H9 (cell line): ENCODE results near the gene BACH2. TPM values are rescaled to one million over a fixed set of nuclear protein-coding genes. Genes with fewer than 3 reads are reported as not detected.

Source experiments
- DNase-seq: peaks from one replicate; pipeline ENCODE4 v3.0.0-alpha.2; 2017
- H2AFZ ChIP-seq: one replicate; pipeline ENCODE4 v1.6.1; 2013; ENCODE audit warnings: mild to moderate bottlenecking, low read length, control low read depth, moderate library complexity
- H2AK5ac ChIP-seq: 2 replicates; pipeline ENCODE4 v1.6.1; 2013; ENCODE audit warnings: low read length, control low read depth, mixed read lengths; ENCODE audit not compliant: insufficient read length
- H2BK120ac ChIP-seq: one replicate; pipeline ENCODE4 v1.6.1; 2013; ENCODE audit warnings: low read depth, mild to moderate bottlenecking, low read length, control low read depth, inconsistent platforms; ENCODE audit not compliant: poor library complexity, severe bottlenecking
- H2BK12ac ChIP-seq: 2 replicates; pipeline ENCODE4 v1.6.1; 2013; ENCODE audit warnings: low read length, control low read depth, mixed read lengths, low read depth; ENCODE audit not compliant: insufficient read length
- H2BK15ac ChIP-seq: 2 replicates; pipeline ENCODE4 v1.6.1; 2013; ENCODE audit warnings: low read depth, low read length, control low read depth
- H2BK20ac ChIP-seq: one replicate; pipeline ENCODE4 v1.6.1; 2013; ENCODE audit warnings: low read depth, mild to moderate bottlenecking, low read length, control low read depth, inconsistent platforms; ENCODE audit not compliant: poor library complexity, severe bottlenecking
- H2BK5ac ChIP-seq: 2 replicates; pipeline ENCODE4 v1.6.1; 2013; ENCODE audit warnings: low read length, control low read depth, mixed read lengths; ENCODE audit not compliant: insufficient read length
- H3K14ac ChIP-seq: 2 replicates; pipeline ENCODE4 v1.6.1; 2013; ENCODE audit warnings: low read length, control low read depth; ENCODE audit not compliant: insufficient read depth
- H3K18ac ChIP-seq: 2 replicates; pipeline ENCODE4 v1.6.1; 2013; ENCODE audit warnings: low read depth, mild to moderate bottlenecking, mixed read lengths, low read length, control low read depth; ENCODE audit not compliant: insufficient read length
- H3K23ac ChIP-seq: 2 replicates; pipeline ENCODE4 v1.6.1; 2013; ENCODE audit warnings: low read length, control low read depth, mixed read lengths, low read depth; ENCODE audit not compliant: insufficient read length
- H3K23me2 ChIP-seq: 2 replicates; pipeline ENCODE4 v1.6.1; 2013; ENCODE audit warnings: low read depth, mild to moderate bottlenecking, mixed read lengths, low read length, control low read depth; ENCODE audit not compliant: insufficient read length, poor library complexity, severe bottlenecking
- H3K27ac ChIP-seq: 2 replicates; pipeline ENCODE4 v1.5.1; 2013; ENCODE audit warnings: low read length, control low read depth, mixed read lengths, low read depth; ENCODE audit not compliant: insufficient read length
- H3K27me3 ChIP-seq: 2 replicates; pipeline ENCODE4 v1.6.1; 2013; ENCODE audit warnings: low read length, control low read depth, inconsistent platforms; ENCODE audit not compliant: insufficient read depth
- H3K4ac ChIP-seq: 2 replicates; pipeline ENCODE4 v1.6.1; 2013; ENCODE audit warnings: low read depth, mild to moderate bottlenecking, control low read depth, inconsistent platforms, low read length, moderate library complexity
- H3K4me1 ChIP-seq: 2 replicates; pipeline ENCODE4 v1.6.1; 2013; ENCODE audit warnings: low read length, control low read depth, inconsistent platforms; ENCODE audit not compliant: insufficient read depth
- H3K4me2 ChIP-seq: 2 replicates; pipeline ENCODE4 v1.6.1; 2013; ENCODE audit warnings: low read length, control low read depth, mixed read lengths; ENCODE audit not compliant: insufficient read length, insufficient read depth
- H3K56ac ChIP-seq: 2 replicates; pipeline ENCODE4 v1.6.1; 2013; ENCODE audit warnings: low read depth, mild to moderate bottlenecking, mixed read lengths, low read length, control low read depth; ENCODE audit not compliant: insufficient read length
- H3K79me1 ChIP-seq: 2 replicates; pipeline ENCODE4 v1.6.1; 2013; ENCODE audit warnings: low read depth, mild to moderate bottlenecking, moderate library complexity, low read length, control low read depth, inconsistent platforms; ENCODE audit not compliant: insufficient read depth, poor library complexity, severe bottlenecking
- H3K79me2 ChIP-seq: 2 replicates; pipeline ENCODE4 v1.6.1; 2013; ENCODE audit warnings: low read length, control low read depth, inconsistent platforms; ENCODE audit not compliant: insufficient read depth
- H3K9ac ChIP-seq: 2 replicates; pipeline ENCODE4 v1.6.1; 2013; ENCODE audit warnings: low read length, control low read depth, mixed read lengths; ENCODE audit not compliant: insufficient read length; ENCODE audit errors: extremely low read depth
- H3K9me3 ChIP-seq: one replicate; pipeline ENCODE4 v1.6.1; 2013; ENCODE audit warnings: low read depth, low read length, inconsistent platforms; ENCODE audit not compliant: control insufficient read depth
- H3T11ph ChIP-seq: one replicate; pipeline ENCODE4 v1.6.1; 2013; ENCODE audit warnings: mild to moderate bottlenecking, low read length, control low read depth, inconsistent platforms
- H4K20me1 ChIP-seq: one replicate; pipeline ENCODE4 v1.6.1; 2013; ENCODE audit not compliant: control insufficient read depth, insufficient read length, insufficient read depth
- H4K5ac ChIP-seq: 2 replicates; pipeline ENCODE4 v1.6.1; 2013; ENCODE audit warnings: low read depth, mild to moderate bottlenecking, mixed read lengths, low read length, control low read depth; ENCODE audit not compliant: insufficient read length
- H4K8ac ChIP-seq: replicated peaks from 2 replicates; pipeline ENCODE4 v1.6.1; 2013; ENCODE audit warnings: low read length, control low read depth, mixed read lengths, low read depth; ENCODE audit not compliant: insufficient read length
- H4K91ac ChIP-seq: 2 replicates; pipeline ENCODE4 v1.6.1; 2013; ENCODE audit warnings: low read depth, mild to moderate bottlenecking, moderate library complexity, mixed read lengths, low read length, control low read depth; ENCODE audit not compliant: insufficient read length
- H3K27ac Mint-ChIP-seq, 3 experiments: 2 replicates in 2 of 3; 3 replicates in 1 of 3; pipeline ENCODE4 v1.8.0; 2020 to 2021; ENCODE audit warnings: mixed read lengths in 3 of 3, mild to moderate bottlenecking in 1 of 3, moderate library complexity in 1 of 3
- H3K27me3 Mint-ChIP-seq: 2 replicates; pipeline ENCODE4 v1.8.0; 2021; ENCODE audit warnings: low read depth, mild to moderate bottlenecking, moderate library complexity, mixed read lengths
- H3K36me3 Mint-ChIP-seq, 3 experiments: 2 replicates in 2 of 3; 3 replicates in 1 of 3; pipeline ENCODE4 v1.8.0; 2020 to 2021; ENCODE audit warnings: low read depth in 3 of 3, mixed read lengths in 3 of 3; ENCODE audit not compliant: insufficient read depth in 1 of 3
- H3K4me1 Mint-ChIP-seq, 2 experiments: 2 replicates each; pipeline ENCODE4 v1.8.0; 2020; ENCODE audit warnings: mixed read lengths in 2 of 2
- H3K4me3 Mint-ChIP-seq, 2 experiments: 2 replicates in 1 of 2; 3 replicates in 1 of 2; pipeline ENCODE4 v1.8.0; 2020 to 2021; ENCODE audit warnings: mild to moderate bottlenecking in 2 of 2, mixed read lengths in 2 of 2, moderate library complexity in 1 of 2
- H3K9me3 Mint-ChIP-seq, 2 experiments: 2 replicates in 1 of 2; 3 replicates in 1 of 2; pipeline ENCODE4 v1.8.0; 2020; ENCODE audit warnings: mild to moderate bottlenecking in 2 of 2, mixed read lengths in 2 of 2, moderate library complexity in 1 of 2
- CTCF ChIP-seq: fragments of 200-600 bp; sonication (generic); conservative IDR thresholded peaks from 3 replicates; pipeline ENCODE4 v1.8.0; 2021; ENCODE audit warnings: antibody characterized with exemption, mild to moderate bottlenecking
- WGBS: extraction: QIAGEN DNeasy Blood & Tissue Kit; methylation state at CpG from one replicate; pipeline ENCODE4 v1.1.7; 2013; ENCODE audit warnings: missing lambda C conversion rate, low lambda C conversion rate, mixed read lengths; ENCODE audit not compliant: insufficient read length; ENCODE audit errors: extremely low coverage; 5-methylcytosine and 5-hydroxymethylcytosine counted together
- total RNA-seq: library from RNA; stranded (reverse); gene quantifications from 2 replicates; pipeline ENCODE4 v1.2.1, GENCODE V29; 2021

Gene BACH2
- total RNA-seq, 1 experiment from 2014 or later: 2.0 TPM

GRCh38 chr6:90186026-90186425 lies 110.6 kb downstream of the BACH2 start:
- no peak overlapping the region for H3K27ac Mint-ChIP-seq
- H3K27me3 Mint-ChIP-seq: no peaks in the 10 kb centered on the region
- Histone ChIP-seq H3K27me3 (no peaks in the 10 kb centered on the region), H3K9ac (no peak overlapping the region), H3K23me2 (no peaks in the 10 kb centered on the region), H3K9me3 (no peaks in the 10 kb centered on the region), H3K14ac (no peak overlapping the region), H3K4me1 (no peaks in the 10 kb centered on the region), H3K18ac (no peak overlapping the region), H2AFZ (no peak overlapping the region), H2BK20ac (no peak overlapping the region), H3K4ac (no peak overlapping the region), H4K8ac (no peak overlapping the region), H3K79me2 (no peaks in the 10 kb centered on the region), H2BK15ac (no peak overlapping the region), H3K4me2 (no peak overlapping the region), H3K27ac (no peak overlapping the region), H3K79me1 (no peaks in the 10 kb centered on the region), H3T11ph (no peak overlapping the region), H3K23ac (no peak overlapping the region), H2AK5ac (no peak overlapping the region), H4K20me1 (no peaks in the 10 kb centered on the region), H2BK120ac (no peak overlapping the region), H3K56ac (no peak overlapping the region), H4K5ac (no peak overlapping the region), H4K91ac (no peak overlapping the region), H2BK5ac (no peak overlapping the region), H2BK12ac (no peak overlapping the region)
- no peak for DNase-seq
- no CpG with 5 or more reads among the region's 3 CpGs for WGBS
- H3K9me3 Mint-ChIP-seq: no peaks in the 10 kb centered on the region
- TF ChIP-seq CTCF: no peak
- H3K4me3 Mint-ChIP-seq: no peak overlapping the region
- H3K36me3 Mint-ChIP-seq: no peaks in the 10 kb centered on the region; a peak in 1 of 7 replicates
- peaks cover 6% of the 10 kb centered on the region in 2 experiments for H3K4me1 Mint-ChIP-seq
